C4-2B (cell line): ENCODE results near the gene SLC22A2.

Source experiments
- H3K27ac ChIP-seq: fragments of 450-650 bp; 2 replicates; pipeline ENCODE4 v1.5.1; 2017
- ZFX ChIP-seq: fragments of 450-650 bp; IDR thresholded peaks from 2 replicates; pipeline ENCODE4 v1.6.1; 2017
- TF ChIP-seq, protein P1 (sequence below): fragments of 450-650 bp; conservative IDR thresholded peaks from 2 replicates; pipeline ENCODE4 v1.5.1; 2017; ENCODE audit warnings: mild to moderate bottlenecking

Gene SLC22A2

DNA sequence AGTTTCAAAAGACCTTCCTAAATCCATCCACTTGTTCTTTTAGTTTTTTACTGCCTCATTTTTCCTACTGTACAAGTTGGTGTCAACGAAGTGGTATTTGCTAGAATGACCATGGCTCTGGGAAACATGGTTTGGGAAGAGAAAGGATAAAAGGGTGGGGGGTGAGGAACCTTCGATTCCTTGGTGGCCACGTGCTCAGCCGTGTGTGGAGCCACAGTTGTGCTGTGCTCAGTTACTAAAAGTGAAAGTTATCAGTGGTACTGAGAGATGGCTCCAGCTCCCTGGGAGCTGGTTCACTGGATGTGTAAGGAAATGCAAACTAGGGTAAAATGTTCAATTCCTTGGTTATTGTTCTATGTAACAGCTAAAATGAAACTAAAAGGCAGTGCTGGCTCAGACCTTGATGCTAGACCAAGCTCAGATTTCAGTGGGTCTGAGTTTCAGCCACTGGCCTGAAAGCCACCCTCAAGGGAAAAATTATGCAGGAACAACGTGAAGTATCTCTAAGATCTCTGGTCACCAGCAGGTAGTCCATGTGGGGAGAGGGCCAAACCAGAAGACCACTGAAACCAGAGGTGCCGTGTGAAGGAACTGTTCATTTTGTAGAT is 7.4 kb upstream of the SLC22A2 start:
- no peak overlapping the region for H3K27ac ChIP-seq

DNA sequence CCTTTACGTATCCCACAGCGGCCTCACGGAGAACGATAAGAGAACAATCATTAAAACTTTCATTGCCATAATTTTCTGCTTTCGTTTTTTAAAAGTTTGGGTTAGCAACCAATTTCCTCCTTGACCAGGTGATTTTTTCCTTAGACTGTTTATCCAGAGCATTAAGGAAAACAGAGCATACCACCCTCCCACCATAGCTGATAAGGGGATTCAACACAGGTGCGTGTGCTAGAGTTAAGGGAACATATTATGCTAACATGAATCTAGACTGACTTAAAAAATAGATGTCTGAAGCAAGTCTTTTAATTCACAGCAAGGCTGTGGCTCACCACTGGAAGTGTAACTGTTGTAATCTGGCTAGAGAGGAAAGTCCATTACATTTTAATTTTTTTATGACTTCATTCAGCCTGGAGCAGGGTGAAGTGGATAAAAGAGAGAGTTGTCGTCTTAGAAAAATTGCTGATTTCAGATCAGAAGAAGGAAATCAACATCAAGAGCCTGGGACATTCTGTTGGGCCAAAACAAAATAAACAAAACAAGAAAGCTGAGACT is 5.5 kb upstream of the SLC22A2 start:
- TF ChIP-seq, protein P1, sequence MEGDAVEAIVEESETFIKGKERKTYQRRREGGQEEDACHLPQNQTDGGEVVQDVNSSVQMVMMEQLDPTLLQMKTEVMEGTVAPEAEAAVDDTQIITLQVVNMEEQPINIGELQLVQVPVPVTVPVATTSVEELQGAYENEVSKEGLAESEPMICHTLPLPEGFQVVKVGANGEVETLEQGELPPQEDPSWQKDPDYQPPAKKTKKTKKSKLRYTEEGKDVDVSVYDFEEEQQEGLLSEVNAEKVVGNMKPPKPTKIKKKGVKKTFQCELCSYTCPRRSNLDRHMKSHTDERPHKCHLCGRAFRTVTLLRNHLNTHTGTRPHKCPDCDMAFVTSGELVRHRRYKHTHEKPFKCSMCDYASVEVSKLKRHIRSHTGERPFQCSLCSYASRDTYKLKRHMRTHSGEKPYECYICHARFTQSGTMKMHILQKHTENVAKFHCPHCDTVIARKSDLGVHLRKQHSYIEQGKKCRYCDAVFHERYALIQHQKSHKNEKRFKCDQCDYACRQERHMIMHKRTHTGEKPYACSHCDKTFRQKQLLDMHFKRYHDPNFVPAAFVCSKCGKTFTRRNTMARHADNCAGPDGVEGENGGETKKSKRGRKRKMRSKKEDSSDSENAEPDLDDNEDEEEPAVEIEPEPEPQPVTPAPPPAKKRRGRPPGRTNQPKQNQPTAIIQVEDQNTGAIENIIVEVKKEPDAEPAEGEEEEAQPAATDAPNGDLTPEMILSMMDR, result no peak
- no peak for TF ChIP-seq ZFX
- H3K27ac ChIP-seq, result no peak overlapping the region

More for the DNA sequence above, 7.4 kb upstream of the SLC22A2 start:
- TF ChIP-seq, protein P1, result no peak
- no peak for TF ChIP-seq ZFX

- H3K27ac ChIP-seq, result no peak overlapping the region
- TF ChIP-seq, protein P1, result no peak
- no peak for TF ChIP-seq ZFX
Observed at GRCh38 chr6:160263196-160263939, 4.7 kb upstream of the SLC22A2 start.

DNA sequence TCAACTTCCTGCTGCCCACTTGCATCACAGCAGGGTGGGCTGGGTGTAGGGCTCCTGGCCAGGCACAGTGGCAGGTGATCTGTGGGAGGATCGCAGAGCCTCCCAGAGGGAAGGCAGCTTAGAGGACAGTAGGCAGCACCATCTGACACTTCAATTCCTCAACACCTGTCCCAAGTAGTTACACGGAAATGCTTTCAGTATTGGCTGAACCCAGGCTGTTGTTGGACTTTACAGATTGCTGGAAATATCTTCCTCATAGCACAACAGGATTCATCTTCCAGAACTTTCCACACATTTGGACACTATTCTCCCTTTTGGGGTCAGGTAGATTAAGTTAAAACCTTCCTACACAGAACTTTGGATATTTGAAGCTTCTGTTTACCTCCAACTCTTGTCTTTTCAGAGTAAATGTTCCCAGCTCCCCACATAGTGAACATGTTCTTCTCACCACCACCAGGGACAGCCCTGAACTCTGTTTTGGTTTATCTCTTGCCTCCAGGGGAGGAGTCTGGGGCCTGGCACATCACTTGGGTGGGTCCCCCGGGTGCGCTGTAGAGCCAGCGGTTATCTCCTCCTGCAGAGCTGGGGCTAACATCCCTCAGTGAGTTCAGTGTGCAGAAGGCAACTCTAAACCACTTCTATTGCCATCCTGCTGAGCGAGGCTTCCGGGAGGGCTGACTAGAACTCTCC is 3.5 kb upstream of the SLC22A2 start:
- TF ChIP-seq ZFX, result no peak
- TF ChIP-seq, protein P1, result no peak
- no peak overlapping the region for H3K27ac ChIP-seq

- no peak overlapping the region for H3K27ac ChIP-seq
- TF ChIP-seq, protein P1, result no peak
- no peak for TF ChIP-seq ZFX
Observed at GRCh38 chr6:160260803-160261450, 2.3 kb upstream of the SLC22A2 start.

- TF ChIP-seq ZFX, result no peak
- TF ChIP-seq, protein P1, result no peak
- no peak overlapping the region for H3K27ac ChIP-seq
Observed at GRCh38 chr6:160260367-160260766, 1.7 kb upstream of the SLC22A2 start.
